ENCODE data around the gene CFAP61. TPM values are rescaled to one million over a fixed set of nuclear protein-coding genes. Genes with fewer than 3 reads are reported as not detected.

CFAP61 gene
- total and polyA plus RNA-seq, 9 donors = 0.37 to 4.7 (median 2.2) TPM

GRCh38 chr20:20255099-20255498 is 202.8 kb downstream of the CFAP61 start:
- H3K36me3 ChIP-seq (ENCODE audit: control insufficient read depth, insufficient read depth, low read length) = no peaks in the 10 kb centered on the region
- no peaks in the 10 kb centered on the region for H3K27me3 ChIP-seq (ENCODE audit: control insufficient read depth, insufficient read depth, low read length)
- H3K4me3 ChIP-seq (ENCODE audit: low read length) = no peak overlapping the region
- peak; percentile 36 for DNase-seq
- peaks cover 6% of the 10 kb centered on the region for H3K4me1 ChIP-seq (ENCODE audit: control insufficient read depth, insufficient read depth, low read length)
- WGBS (ENCODE audit: insufficient coverage) = 75% methylated on average over 3 of the region's 3 CpGs
- no peaks in the 10 kb centered on the region for H3K9me3 ChIP-seq (replicated peaks; ENCODE audit: control insufficient read depth, low read depth, low read length)
- H3K27ac ChIP-seq (ENCODE audit: low read length) = no peak overlapping the region

GRCh38 chr20:20259533-20259932 is 207.2 kb downstream of the CFAP61 start:
- no peaks in the 10 kb centered on the region for H3K27me3 ChIP-seq (ENCODE audit: control insufficient read depth, insufficient read depth, low read length)
- H3K27ac ChIP-seq (ENCODE audit: low read length) = no peak overlapping the region
- DNase-seq = no peak
- no CpG with 5 or more reads among the region's 2 CpGs for WGBS (ENCODE audit: insufficient coverage)
- no peaks in the 10 kb centered on the region for H3K9me3 ChIP-seq (replicated peaks; ENCODE audit: control insufficient read depth, low read depth, low read length)
- no peaks in the 10 kb centered on the region for H3K36me3 ChIP-seq (ENCODE audit: control insufficient read depth, insufficient read depth, low read length)
- no peak overlapping the region for H3K4me3 ChIP-seq (ENCODE audit: low read length)
- H3K4me1 ChIP-seq (ENCODE audit: control insufficient read depth, insufficient read depth, low read length) = no peaks in the 10 kb centered on the region

- H3K36me3 ChIP-seq (ENCODE audit: control insufficient read depth, insufficient read depth, low read length) = no peaks in the 10 kb centered on the region
- peak; percentile 60 for DNase-seq
- no CpG with 5 or more reads among the region's 1 CpG for WGBS (ENCODE audit: insufficient coverage)
- H3K4me1 ChIP-seq (ENCODE audit: control insufficient read depth, insufficient read depth, low read length) = no peaks in the 10 kb centered on the region
- H3K4me3 ChIP-seq (ENCODE audit: low read length) = no peak overlapping the region
- H3K9me3 ChIP-seq (replicated peaks; ENCODE audit: control insufficient read depth, low read depth, low read length) = no peaks in the 10 kb centered on the region
- H3K27me3 ChIP-seq (ENCODE audit: control insufficient read depth, insufficient read depth, low read length) = no peaks in the 10 kb centered on the region
- H3K27ac ChIP-seq (ENCODE audit: low read length) = no peak overlapping the region
Measured at GRCh38 chr20:20261159-20261558, 208.8 kb downstream of the CFAP61 start.

- Histone ChIP-seq H3K27me3 (ENCODE audit: control insufficient read depth, insufficient read depth, low read length) (no peaks in the 10 kb centered on the region), H3K9me3 (replicated peaks; ENCODE audit: control insufficient read depth, low read depth, low read length) (no peaks in the 10 kb centered on the region), H3K27ac (ENCODE audit: low read length) (no peak overlapping the region), H3K4me1 (ENCODE audit: control insufficient read depth, insufficient read depth, low read length) (no peaks in the 10 kb centered on the region), H3K4me3 (ENCODE audit: low read length) (no peak overlapping the region), H3K36me3 (ENCODE audit: control insufficient read depth, insufficient read depth, low read length) (no peaks in the 10 kb centered on the region)
- 66% methylated on average over 2 of the region's 2 CpGs for WGBS (ENCODE audit: insufficient coverage)
- no peak for DNase-seq
Measured at GRCh38 chr20:20265210-20265609, 212.9 kb downstream of the CFAP61 start.

- WGBS (ENCODE audit: insufficient coverage) = no CpG with 5 or more reads among the region's 4 CpGs
- DNase-seq = no peak
- H3K9me3 ChIP-seq (replicated peaks; ENCODE audit: control insufficient read depth, low read depth, low read length) = no peaks in the 10 kb centered on the region
Measured at GRCh38 chr20:20266552-20266951, 214.2 kb downstream of the CFAP61 start.

GRCh38 chr20:20267685-20268370 is 215.5 kb downstream of the CFAP61 start:
- H3K4me3 ChIP-seq (ENCODE audit: low read length) = no peak overlapping the region
- 52% methylated on average over 10 of the region's 13 CpGs for WGBS (ENCODE audit: insufficient coverage)
- H3K27ac ChIP-seq (ENCODE audit: low read length) = no peak overlapping the region
- no peaks in the 10 kb centered on the region for H3K27me3 ChIP-seq (ENCODE audit: control insufficient read depth, insufficient read depth, low read length)
- H3K9me3 ChIP-seq (replicated peaks; ENCODE audit: control insufficient read depth, low read depth, low read length) = no peaks in the 10 kb centered on the region
- H3K4me1 ChIP-seq (ENCODE audit: control insufficient read depth, insufficient read depth, low read length) = no peaks in the 10 kb centered on the region
- no peak for DNase-seq
- no peaks in the 10 kb centered on the region for H3K36me3 ChIP-seq (ENCODE audit: control insufficient read depth, insufficient read depth, low read length)

More at GRCh38 chr20:20266552-20266951, 214.2 kb downstream of the CFAP61 start:
- H3K36me3 ChIP-seq (ENCODE audit: control insufficient read depth, insufficient read depth, low read length) = no peaks in the 10 kb centered on the region
- H3K4me1 ChIP-seq (ENCODE audit: control insufficient read depth, insufficient read depth, low read length) = no peaks in the 10 kb centered on the region
- no peaks in the 10 kb centered on the region for H3K27me3 ChIP-seq (ENCODE audit: control insufficient read depth, insufficient read depth, low read length)
- H3K4me3 ChIP-seq (ENCODE audit: low read length) = no peak overlapping the region
- no peak overlapping the region for H3K27ac ChIP-seq (ENCODE audit: low read length)

GRCh38 chr20:20271271-20271670 is 218.9 kb downstream of the CFAP61 start:
- H3K4me3 ChIP-seq (ENCODE audit: low read length) = no peak overlapping the region
- WGBS (ENCODE audit: insufficient coverage) = 75% methylated on average over 10 of the region's 10 CpGs
- H3K9me3 ChIP-seq (replicated peaks; ENCODE audit: control insufficient read depth, low read depth, low read length) = no peaks in the 10 kb centered on the region
- H3K4me1 ChIP-seq (ENCODE audit: control insufficient read depth, insufficient read depth, low read length) = no peaks in the 10 kb centered on the region
- peak; percentile 32 for DNase-seq
- no peak overlapping the region for H3K27ac ChIP-seq (ENCODE audit: low read length)
- no peaks in the 10 kb centered on the region for H3K27me3 ChIP-seq (ENCODE audit: control insufficient read depth, insufficient read depth, low read length)
- no peaks in the 10 kb centered on the region for H3K36me3 ChIP-seq (ENCODE audit: control insufficient read depth, insufficient read depth, low read length)

- Histone ChIP-seq H3K9me3 (replicated peaks; ENCODE audit: control insufficient read depth, low read depth, low read length) (no peaks in the 10 kb centered on the region), H3K4me3 (ENCODE audit: low read length) (no peak overlapping the region), H3K36me3 (ENCODE audit: control insufficient read depth, insufficient read depth, low read length) (no peaks in the 10 kb centered on the region), H3K4me1 (ENCODE audit: control insufficient read depth, insufficient read depth, low read length) (peaks cover 2% of the 10 kb centered on the region), H3K27me3 (ENCODE audit: control insufficient read depth, insufficient read depth, low read length) (no peaks in the 10 kb centered on the region), H3K27ac (ENCODE audit: low read length) (no peak overlapping the region)
- DNase-seq = no peak
- WGBS (ENCODE audit: insufficient coverage) = no CpG with 5 or more reads among the region's 4 CpGs
Measured at GRCh38 chr20:20272686-20273085, 220.4 kb downstream of the CFAP61 start.

GRCh38 chr20:20273286-20273685 is 221.0 kb downstream of the CFAP61 start:
- Histone ChIP-seq H3K36me3 (ENCODE audit: control insufficient read depth, insufficient read depth, low read length) (no peaks in the 10 kb centered on the region), H3K4me1 (ENCODE audit: control insufficient read depth, insufficient read depth, low read length) (peaks cover 3% of the 10 kb centered on the region), H3K27me3 (ENCODE audit: control insufficient read depth, insufficient read depth, low read length) (peaks cover under 1% of the 10 kb centered on the region), H3K9me3 (replicated peaks; ENCODE audit: control insufficient read depth, low read depth, low read length) (no peaks in the 10 kb centered on the region), H3K27ac (ENCODE audit: low read length) (no peak overlapping the region), H3K4me3 (ENCODE audit: low read length) (no peak overlapping the region)
- no peak for DNase-seq
- no CpG with 5 or more reads among the region's 1 CpG for WGBS (ENCODE audit: insufficient coverage)

GRCh38 chr20:20274821-20275220 is 222.5 kb downstream of the CFAP61 start:
- Histone ChIP-seq H3K9me3 (replicated peaks; ENCODE audit: control insufficient read depth, low read depth, low read length) (no peaks in the 10 kb centered on the region), H3K36me3 (ENCODE audit: control insufficient read depth, insufficient read depth, low read length) (no peaks in the 10 kb centered on the region), H3K4me3 (ENCODE audit: low read length) (no peak overlapping the region), H3K4me1 (ENCODE audit: control insufficient read depth, insufficient read depth, low read length) (peaks cover 3% of the 10 kb centered on the region), H3K27ac (ENCODE audit: low read length) (no peak overlapping the region), H3K27me3 (ENCODE audit: control insufficient read depth, insufficient read depth, low read length) (peaks cover 2% of the 10 kb centered on the region)
- WGBS (ENCODE audit: insufficient coverage) = no CpG with 5 or more reads among the region's 3 CpGs
- no peak for DNase-seq

GRCh38 chr20:20275636-20276035 is 223.3 kb downstream of the CFAP61 start:
- no peak for DNase-seq
- H3K27me3 ChIP-seq (ENCODE audit: control insufficient read depth, insufficient read depth, low read length) = peaks cover 2% of the 10 kb centered on the region
- H3K9me3 ChIP-seq (replicated peaks; ENCODE audit: control insufficient read depth, low read depth, low read length) = no peaks in the 10 kb centered on the region
- H3K4me1 ChIP-seq (ENCODE audit: control insufficient read depth, insufficient read depth, low read length) = peaks cover 3% of the 10 kb centered on the region
- H3K4me3 ChIP-seq (ENCODE audit: low read length) = no peak overlapping the region
- no peaks in the 10 kb centered on the region for H3K36me3 ChIP-seq (ENCODE audit: control insufficient read depth, insufficient read depth, low read length)
- no peak overlapping the region for H3K27ac ChIP-seq (ENCODE audit: low read length)
- 66% methylated on average over 3 of the region's 5 CpGs for WGBS (ENCODE audit: insufficient coverage)

All from muscle of leg (tissue), 11 donors.